H1 (cell line): ENCODE measurements around the gene RFTN2. TPM values are rescaled to one million over a fixed set of nuclear protein-coding genes. Genes with fewer than 3 reads are reported as not detected.

Experiments used
- ASH2L ChIP-seq: fragments of 200-600, 300-600 bp; sonication (generic); IDR thresholded peaks from one replicate; pipeline ENCODE4 v1.7.1; 2017; ENCODE audit warnings: low read length
- ATF2 ChIP-seq: IDR thresholded peaks from 2 replicates; pipeline ENCODE4 v1.6.1; 2012; ENCODE audit warnings: low read length, inconsistent platforms
- CREB1 ChIP-seq: IDR thresholded peaks from 2 replicates; pipeline ENCODE4 v1.6.1; 2012; ENCODE audit warnings: inconsistent platforms
- GTF2F1 ChIP-seq: IDR thresholded peaks from 2 replicates; pipeline ENCODE4 v1.6.1; 2012; ENCODE audit warnings: low read depth, low read length, improper control_type of control experiment, borderline replicate concordance
- KDM4A ChIP-seq: IDR thresholded peaks from one replicate; pipeline ENCODE4 v1.7.1; 2012; ENCODE audit warnings: low read depth, mild to moderate bottlenecking, moderate library complexity, low read length, inconsistent platforms; ENCODE audit not compliant: severe bottlenecking
- NANOG ChIP-seq: IDR thresholded peaks from 2 replicates; pipeline ENCODE4 v1.6.1; 2011; ENCODE audit warnings: low read length, low read depth, mild to moderate bottlenecking, inconsistent platforms; ENCODE audit not compliant: insufficient read depth, poor library complexity, severe bottlenecking
- POU5F1 ChIP-seq: IDR thresholded peaks from 2 replicates; pipeline ENCODE4 v1.6.1; 2011; ENCODE audit warnings: low read depth, mild to moderate bottlenecking, low read length, moderate library complexity
- SIX5 ChIP-seq: IDR thresholded peaks from 2 replicates; pipeline ENCODE4 v1.6.1; 2011; ENCODE audit warnings: mild to moderate bottlenecking, low read depth, low read length
- polyA plus RNA-seq, 7 experiments: library from polyadenylated mRNA; depleted of rRNA in 3 of 7; stranded (reverse) in 5 of 7; unstranded in 2 of 7; fragments of >200 nt in 5 of 7; fragments of 200-250 nt in 2 of 7; gene quantifications; 1 replicate in 5 of 7; 2 replicates in 1 of 7; 4 replicates in 1 of 7; pipeline versions ENCODE4 v1.2.1 to v1.2.3, GENCODE V29; 2011 to 2013; ENCODE audit warnings: missing spikeins in 2 of 7, mixed read lengths in 2 of 7
- total RNA-seq: library from RNA; stranded (reverse); fragmentation: NEBNext Ultra II Directional; extraction: Animal tissue kit (Norgen Biotek cat#: 25700); gene quantifications from 2 replicates; pipeline ENCODE4 v1.2.1, GENCODE V29; 2021

Gene RFTN2
- total and polyA plus RNA-seq, 2 of the 8 experiments (the other 6 are each of a cell fraction or from before 2014, with no cell fraction given): 2.3 to 2.4 TPM

GRCh38 chr2:197668296-197668695, 7.1 kb downstream of the RFTN2 start (continued):
- TF ChIP-seq ATF2 (no peak), ASH2L (no peak), POU5F1 (no peak), GTF2F1 (no peak), NANOG (no peak), CREB1 (no peak), KDM4A (no peak), SIX5 (no peak)
